Activated gamma-delta T cell (primary cell): Measurements from ENCODE around the gene AMPD3.

Experiments
- DNase-seq: peaks from one replicate; lab custom pipeline; 2025; lab: John Stamatoyannopoulos, UW

Gene AMPD3

GRCh38 chr11:10438458-10438857 lies 16.6 kb upstream of the AMPD3 start:
- no peak for DNase-seq

GRCh38 chr11:10439351-10439750 lies 15.7 kb upstream of the AMPD3 start:
- no peak for DNase-seq

- no peak for DNase-seq
These were observed 15.1 kb upstream of the AMPD3 start for GRCh38 chr11:10439924-10440323.

- no peak for DNase-seq
These were observed 14.7 kb upstream of the AMPD3 start for GRCh38 chr11:10440401-10440800.

- DNase-seq, result no peak
These were observed 14.0 kb upstream of the AMPD3 start for GRCh38 chr11:10441091-10441490.

GRCh38 chr11:10441652-10442503 lies 13.2 kb upstream of the AMPD3 start:
- DNase-seq, result no peak

- no peak for DNase-seq
These were observed 11.9 kb upstream of the AMPD3 start for GRCh38 chr11:10443152-10443551.

GRCh38 chr11:10443721-10444235 lies 11.3 kb upstream of the AMPD3 start:
- DNase-seq, result no peak

- no peak for DNase-seq
These were observed 10.2 kb upstream of the AMPD3 start for GRCh38 chr11:10444725-10445315.

GRCh38 chr11:10447445-10447844 lies 7.6 kb upstream of the AMPD3 start:
- DNase-seq, result no peak

GRCh38 chr11:10450462-10451425 lies 4.3 kb upstream of the AMPD3 start:
- peak; percentile 31 for DNase-seq

- DNase-seq, result no peak
These were observed 3.5 kb upstream of the AMPD3 start for GRCh38 chr11:10451426-10452116.

GRCh38 chr11:10452211-10452767 lies 2.8 kb upstream of the AMPD3 start:
- no peak for DNase-seq

- DNase-seq, result no peak
These were observed 1.8 kb upstream of the AMPD3 start for GRCh38 chr11:10453261-10453660.

GRCh38 chr11:10455637-10456487 lies 798 bp downstream of the AMPD3 start:
- DNase-seq, result peak; percentile 52

- DNase-seq, result no peak
These were observed 1.5 kb downstream of the AMPD3 start for GRCh38 chr11:10456519-10456918.

- no peak for DNase-seq
These were observed 2.8 kb downstream of the AMPD3 start for GRCh38 chr11:10457901-10458300.

GRCh38 chr11:10459029-10459970 lies 4.2 kb downstream of the AMPD3 start:
- DNase-seq, result no peak
